Measurements from ENCODE around the gene GRIA3. TPM values are rescaled to one million over a fixed set of nuclear protein-coding genes. Genes with fewer than 3 reads are reported as not detected.

The GRIA3 gene
- total and polyA plus RNA-seq, 5 donors = 1.6 to 5.4 (median 4.0) TPM

DNA sequence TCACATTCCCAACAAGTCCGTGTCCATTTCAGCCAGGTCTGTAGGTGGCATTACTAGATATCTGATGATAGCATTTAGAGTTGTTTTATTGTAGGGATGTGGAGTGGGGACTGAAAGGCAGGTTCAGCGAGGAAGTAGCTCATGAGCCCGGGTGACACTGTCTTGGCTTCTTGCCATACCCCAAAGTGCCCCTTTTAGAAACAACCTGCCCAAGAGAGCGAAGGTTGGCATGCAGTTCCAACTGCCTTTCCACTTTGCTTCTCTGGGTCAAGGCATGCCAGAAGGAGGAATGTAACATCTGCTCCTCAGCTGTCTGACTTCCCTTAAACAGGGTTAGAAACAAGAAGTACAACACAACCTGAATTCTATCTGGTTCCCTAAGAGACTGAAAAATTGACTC is 9.0 kb downstream of the GRIA3 start:
- Histone ChIP-seq H3K27ac (ENCODE audit: low read length) (no peak overlapping the region), H3K4me3 (ENCODE audit: low read length) (no peak overlapping the region), H3K9me3 (ENCODE audit: control insufficient read depth, low read length) (no peaks in the 10 kb centered on the region), H3K4me1 (ENCODE audit: control insufficient read depth, insufficient read depth, low read length) (no peaks in the 10 kb centered on the region), H3K27me3 (ENCODE audit: control insufficient read depth, insufficient read depth) (no peaks in the 10 kb centered on the region)
- no peak for DNase-seq
- intact Hi-C loops (cut with DNase I) = no loop called here
- WGBS = 53% methylated on average over 4 of the region's 4 CpGs
- no peak for ATAC-seq

DNA sequence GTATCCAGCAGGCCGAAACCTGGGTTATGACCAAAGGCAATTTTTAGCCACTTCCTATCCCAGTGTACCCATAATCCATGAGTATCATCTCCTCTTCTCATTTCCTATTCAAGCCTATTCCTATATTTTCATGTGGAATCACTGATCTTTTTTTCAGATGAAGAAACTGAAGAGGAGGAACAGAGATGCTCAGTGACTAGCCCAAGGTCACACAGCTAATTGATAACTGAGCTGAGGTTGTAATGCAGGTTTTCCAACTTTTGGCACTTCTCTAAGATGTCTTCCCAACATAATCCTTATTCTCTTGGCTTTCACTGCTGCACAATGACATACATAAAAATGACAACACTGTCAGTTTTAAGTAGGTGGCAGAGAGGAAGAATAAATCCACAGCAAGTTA is 15.3 kb downstream of the GRIA3 start:
- ATAC-seq (no peak), DNase-seq (no peak)
- Histone ChIP-seq H3K4me3 (ENCODE audit: low read length) (no peak overlapping the region), H3K9me3 (ENCODE audit: control insufficient read depth, low read length) (no peaks in the 10 kb centered on the region), H3K27me3 (ENCODE audit: control insufficient read depth, insufficient read depth) (no peaks in the 10 kb centered on the region), H3K4me1 (ENCODE audit: control insufficient read depth, insufficient read depth, low read length) (no peaks in the 10 kb centered on the region), H3K27ac (ENCODE audit: low read length) (no peak overlapping the region)
- WGBS = 96% methylated on average over 1 of the region's 1 CpG
- intact Hi-C loops (cut with DNase I) = no loop called here

DNA sequence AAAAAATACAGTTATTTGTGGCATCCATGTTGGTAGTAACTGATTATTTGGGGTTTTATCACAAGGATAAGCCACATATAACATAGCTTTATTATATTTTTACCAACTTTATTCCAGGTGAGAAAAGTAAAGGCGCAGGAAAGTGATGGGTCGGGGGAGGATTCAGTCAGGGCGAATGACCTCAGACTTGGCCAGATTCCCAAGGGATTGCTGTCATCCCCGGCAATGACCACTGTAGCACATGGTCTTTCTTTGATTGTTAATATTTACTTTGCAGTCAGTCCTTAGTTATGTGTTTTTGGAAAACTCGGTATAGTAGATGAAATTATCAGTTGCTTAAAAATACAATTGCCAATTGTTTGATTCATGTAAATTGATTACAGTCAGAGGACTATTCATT is 17.6 kb downstream of the GRIA3 start:
- ATAC-seq = no peak
- DNase-seq = no peak
- WGBS = 52% methylated on average over 5 of the region's 5 CpGs
- H3K9me3 ChIP-seq (ENCODE audit: control insufficient read depth, low read length) = no peaks in the 10 kb centered on the region
- intact Hi-C loops (cut with DNase I) = no loop called here
- H3K4me1 ChIP-seq (ENCODE audit: control insufficient read depth, insufficient read depth, low read length) = no peaks in the 10 kb centered on the region
- H3K27ac ChIP-seq (ENCODE audit: low read length) = no peak overlapping the region
- H3K4me3 ChIP-seq (ENCODE audit: low read length) = no peak overlapping the region
- no peaks in the 10 kb centered on the region for H3K27me3 ChIP-seq (ENCODE audit: control insufficient read depth, insufficient read depth)

DNA sequence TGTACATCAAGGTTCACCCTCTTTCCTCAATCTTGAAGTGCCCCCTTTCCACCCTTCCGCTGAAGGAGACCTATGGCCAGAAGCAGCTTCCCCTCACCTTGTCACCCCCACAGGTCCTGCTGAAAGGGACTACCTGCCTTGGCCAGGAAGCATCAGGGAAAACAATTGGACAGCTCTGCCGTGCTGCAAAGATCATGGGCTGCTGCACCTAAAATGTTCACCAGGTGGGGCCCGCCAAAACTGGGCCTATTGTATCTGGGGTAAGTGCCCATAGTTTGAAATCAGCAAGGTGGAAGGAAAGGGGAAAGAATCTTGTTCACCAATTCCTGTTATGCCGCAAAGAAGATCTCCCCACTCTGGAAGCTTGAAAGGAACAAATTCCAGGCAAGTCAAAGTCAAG is 18.4 kb downstream of the GRIA3 start:
- H3K4me3 ChIP-seq (ENCODE audit: low read length) = no peak overlapping the region
- H3K9me3 ChIP-seq (ENCODE audit: control insufficient read depth, low read length) = no peaks in the 10 kb centered on the region
- no peak overlapping the region for H3K27ac ChIP-seq (ENCODE audit: low read length)
- DNase-seq = no peak
- no peaks in the 10 kb centered on the region for H3K27me3 ChIP-seq (ENCODE audit: control insufficient read depth, insufficient read depth)
- no peaks in the 10 kb centered on the region for H3K4me1 ChIP-seq (ENCODE audit: control insufficient read depth, insufficient read depth, low read length)
- 82% methylated on average over 4 of the region's 4 CpGs for WGBS
- intact Hi-C loops (cut with DNase I) = no loop called here
- ATAC-seq = no peak

DNA sequence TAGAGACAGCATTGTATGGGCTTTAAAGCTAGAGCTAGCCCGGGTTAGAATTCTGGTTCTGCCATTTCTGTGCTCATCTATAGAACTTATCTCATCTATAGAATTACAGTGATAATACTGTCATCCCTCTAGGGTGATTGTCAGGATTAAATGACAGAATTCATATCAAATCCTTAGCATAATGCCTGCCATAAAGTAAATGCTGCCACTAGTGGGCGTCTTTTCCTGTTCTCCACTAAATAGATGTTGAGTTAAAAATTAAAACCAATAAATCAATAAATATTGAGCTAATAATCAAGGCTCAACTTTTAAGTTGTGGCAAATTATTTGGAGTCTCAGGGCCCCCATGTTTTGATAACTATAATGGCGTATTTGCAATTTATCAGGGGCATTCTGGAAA is 19.7 kb downstream of the GRIA3 start:
- DNase-seq (no peak), ATAC-seq (no peak)
- no peak overlapping the region for H3K4me3 ChIP-seq (ENCODE audit: low read length)
- intact Hi-C loops (cut with DNase I) = no loop called here
- no peaks in the 10 kb centered on the region for H3K9me3 ChIP-seq (ENCODE audit: control insufficient read depth, low read length)
- WGBS = 93% methylated on average over 3 of the region's 3 CpGs
- H3K27me3 ChIP-seq (ENCODE audit: control insufficient read depth, insufficient read depth) = no peaks in the 10 kb centered on the region
- H3K27ac ChIP-seq (ENCODE audit: low read length) = no peak overlapping the region
- H3K4me1 ChIP-seq (ENCODE audit: control insufficient read depth, insufficient read depth, low read length) = no peaks in the 10 kb centered on the region

DNA sequence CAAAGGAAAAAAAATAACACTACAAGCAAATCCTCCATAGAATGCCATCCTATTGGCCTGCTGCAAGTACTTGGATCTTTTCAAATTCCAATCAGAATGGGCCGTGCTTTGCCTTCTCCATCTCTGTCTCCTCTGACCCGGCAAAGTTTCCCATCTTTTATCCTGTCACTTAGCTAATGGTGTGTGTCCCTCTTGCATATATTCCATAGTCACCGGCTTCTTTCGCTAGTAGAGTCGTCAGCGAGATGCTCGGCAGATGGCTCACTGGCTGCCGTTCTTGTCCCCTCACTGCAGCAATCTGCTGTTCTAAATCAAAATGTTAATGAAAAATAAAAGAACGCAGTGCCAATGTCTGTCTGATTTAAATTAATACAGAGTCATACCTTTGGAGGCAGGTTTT is 22.1 kb downstream of the GRIA3 start:
- intact Hi-C loops (cut with DNase I) = no loop called here
- Histone ChIP-seq H3K9me3 (ENCODE audit: control insufficient read depth, low read length) (no peaks in the 10 kb centered on the region), H3K4me1 (ENCODE audit: control insufficient read depth, insufficient read depth, low read length) (no peaks in the 10 kb centered on the region), H3K27ac (ENCODE audit: low read length) (no peak overlapping the region), H3K4me3 (ENCODE audit: low read length) (no peak overlapping the region), H3K27me3 (ENCODE audit: control insufficient read depth, insufficient read depth) (no peaks in the 10 kb centered on the region)
- DNase-seq (no peak), ATAC-seq (no peak)
- WGBS = 73% methylated on average over 9 of the region's 9 CpGs

DNA sequence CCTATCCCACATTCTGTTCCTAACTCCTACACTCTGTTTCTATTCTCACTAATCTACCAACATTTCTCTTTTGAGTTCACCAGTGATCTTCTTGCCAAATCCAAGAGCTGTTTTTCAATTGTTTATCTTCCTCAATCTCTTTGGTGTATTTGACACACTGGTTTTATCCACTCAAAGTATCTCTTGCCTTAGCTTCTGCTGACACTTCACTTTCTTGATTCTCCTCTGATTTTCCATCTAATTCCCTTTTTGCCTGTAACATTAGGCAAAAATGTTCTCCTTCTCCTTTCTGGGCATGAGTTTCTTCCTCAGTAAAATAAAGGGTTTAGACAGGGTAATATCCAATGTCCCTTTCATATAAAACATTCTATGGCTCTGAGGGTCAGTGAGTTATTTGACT is 26.2 kb downstream of the GRIA3 start:
- Histone ChIP-seq H3K27me3 (ENCODE audit: control insufficient read depth, insufficient read depth) (no peaks in the 10 kb centered on the region), H3K27ac (ENCODE audit: low read length) (no peak overlapping the region), H3K4me3 (ENCODE audit: low read length) (no peak overlapping the region), H3K9me3 (ENCODE audit: control insufficient read depth, low read length) (no peaks in the 10 kb centered on the region), H3K4me1 (ENCODE audit: control insufficient read depth, insufficient read depth, low read length) (no peaks in the 10 kb centered on the region)
- ATAC-seq = no peak
- intact Hi-C loops (cut with DNase I) = no loop called here
- DNase-seq = no peak

DNA sequence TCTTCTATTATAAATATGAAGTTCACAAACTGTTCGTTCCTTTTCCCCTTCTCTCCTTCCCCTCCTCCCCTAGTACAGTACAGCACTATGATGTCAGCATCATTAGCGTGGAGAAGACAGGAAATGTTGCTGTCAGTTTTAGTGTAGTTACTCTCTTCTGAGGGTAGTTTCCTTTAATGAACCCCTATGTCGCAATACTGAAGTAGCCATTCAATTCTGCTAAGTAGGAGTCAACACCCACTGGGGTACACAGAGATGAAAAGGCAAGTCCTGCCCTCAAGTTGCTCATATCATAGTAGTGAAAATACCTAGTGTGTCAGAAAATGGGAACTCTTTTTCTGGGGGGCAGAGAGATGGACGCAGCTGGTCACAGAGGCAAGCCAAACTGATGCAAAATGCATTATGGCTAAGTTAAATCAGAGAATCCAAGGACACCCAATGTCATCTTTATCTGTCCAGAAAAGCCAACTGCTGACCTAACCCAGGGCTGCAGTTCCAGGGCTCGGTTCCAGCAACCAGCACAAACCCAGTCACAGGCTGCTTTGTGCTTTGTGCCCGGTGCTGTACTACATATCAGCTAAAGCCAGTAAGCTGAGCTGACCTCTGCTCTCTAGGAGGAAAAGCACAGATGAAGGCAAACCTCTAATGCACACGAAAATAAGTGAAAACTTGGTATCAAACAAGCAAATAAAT is 31.5 kb downstream of the GRIA3 start:
- 35% methylated on average over 7 of the region's 7 CpGs for WGBS
- H3K4me1 ChIP-seq (ENCODE audit: control insufficient read depth, insufficient read depth, low read length) = peaks cover 6% of the 10 kb centered on the region
- ATAC-seq = peak; percentile 56 to 70
- peak in 2 of 3 donors; percentile 40 to 57 for DNase-seq
- no peak overlapping the region for H3K4me3 ChIP-seq (ENCODE audit: low read length)
- no peaks in the 10 kb centered on the region for H3K27me3 ChIP-seq (ENCODE audit: control insufficient read depth, insufficient read depth)
- intact Hi-C loops (cut with DNase I) = no loop called here
- no peaks in the 10 kb centered on the region for H3K9me3 ChIP-seq (ENCODE audit: control insufficient read depth, low read length)
- peak overlapping the region; percentile 52 for H3K27ac ChIP-seq (ENCODE audit: low read length)

DNA sequence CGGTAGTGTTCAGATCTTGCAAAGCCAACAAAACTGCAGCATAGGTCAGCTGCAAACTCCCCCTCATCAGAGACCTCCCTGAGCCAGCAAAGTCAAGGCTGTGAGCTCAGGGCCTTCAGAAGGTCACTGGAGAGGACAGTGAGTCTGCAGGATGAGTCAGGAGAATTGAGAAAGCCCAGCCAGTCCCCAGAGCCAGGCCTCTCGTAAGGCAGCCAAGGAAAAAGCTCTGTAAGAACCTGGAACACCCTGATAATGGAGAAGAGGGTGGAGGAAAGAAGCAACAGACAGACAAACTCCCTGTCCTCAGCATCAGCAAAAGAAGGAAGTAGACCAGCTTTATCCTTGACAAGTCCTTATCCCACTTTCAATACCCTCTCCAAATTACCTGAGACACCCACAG is 33.0 kb downstream of the GRIA3 start:
- WGBS = 28% methylated on average over 2 of the region's 2 CpGs
- Histone ChIP-seq H3K4me3 (ENCODE audit: low read length) (no peak overlapping the region), H3K9me3 (ENCODE audit: control insufficient read depth, low read length) (no peaks in the 10 kb centered on the region), H3K27ac (ENCODE audit: low read length) (peak overlapping the region; percentile 77), H3K4me1 (ENCODE audit: control insufficient read depth, insufficient read depth, low read length) (peaks cover 6% of the 10 kb centered on the region), H3K27me3 (ENCODE audit: control insufficient read depth, insufficient read depth) (no peaks in the 10 kb centered on the region)
- DNase-seq (peak in 2 of 3 donors; percentile 18 to 31), ATAC-seq (peak in 1 of 2 donors; percentile 80)
- intact Hi-C loops (cut with DNase I) = no loop called here

DNA sequence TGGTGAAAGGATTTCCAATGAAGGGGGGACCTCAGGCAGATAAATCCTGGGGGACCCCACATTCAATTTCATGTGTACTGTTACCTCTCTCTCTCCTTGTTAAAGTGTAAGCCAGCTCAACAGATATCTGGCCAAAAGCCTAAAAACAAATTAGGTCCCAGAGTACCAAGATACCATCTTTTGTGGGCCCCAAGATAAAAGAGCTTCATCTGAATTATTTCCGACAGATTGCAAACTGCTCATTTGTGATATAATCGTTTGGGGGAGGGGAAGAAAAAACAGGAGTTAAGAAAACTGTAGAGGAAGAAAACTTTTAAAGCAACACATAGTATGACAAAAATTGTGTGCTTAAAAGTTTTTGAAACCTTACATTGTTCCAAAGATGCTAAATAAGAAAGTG is 33.6 kb downstream of the GRIA3 start:
- peaks cover 6% of the 10 kb centered on the region for H3K4me1 ChIP-seq (ENCODE audit: control insufficient read depth, insufficient read depth, low read length)
- no peaks in the 10 kb centered on the region for H3K9me3 ChIP-seq (ENCODE audit: control insufficient read depth, low read length)
- peak overlapping the region; percentile 77 for H3K27ac ChIP-seq (ENCODE audit: low read length)
- H3K27me3 ChIP-seq (ENCODE audit: control insufficient read depth, insufficient read depth) = no peaks in the 10 kb centered on the region
- DNase-seq (no peak), ATAC-seq (no peak)
- WGBS = 74% methylated on average over 2 of the region's 2 CpGs
- no peak overlapping the region for H3K4me3 ChIP-seq (ENCODE audit: low read length)
- intact Hi-C loops (cut with DNase I) = no loop called here

DNA sequence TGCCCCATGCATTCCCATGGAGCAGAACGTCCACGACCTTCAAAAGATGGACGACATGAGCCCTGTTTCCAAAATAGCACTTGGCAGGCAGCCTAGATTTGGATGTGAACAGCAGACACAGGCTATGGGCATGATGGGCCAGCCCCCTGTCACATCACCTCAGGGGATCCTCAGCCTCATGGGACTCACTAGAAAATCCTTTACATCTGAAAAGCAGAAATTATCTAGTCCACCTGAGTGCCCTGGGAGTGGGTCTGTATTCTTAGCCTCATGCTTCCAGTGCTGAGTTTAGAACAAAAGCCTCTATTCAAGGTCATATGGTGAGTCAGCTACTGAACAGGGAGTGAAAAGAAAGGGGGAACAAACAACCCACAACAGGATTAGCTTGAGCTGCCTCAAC is 35.8 kb downstream of the GRIA3 start:
- H3K4me1 ChIP-seq (ENCODE audit: control insufficient read depth, insufficient read depth, low read length) = peaks cover 6% of the 10 kb centered on the region
- no peaks in the 10 kb centered on the region for H3K27me3 ChIP-seq (ENCODE audit: control insufficient read depth, insufficient read depth)
- DNase-seq = peak; percentile 16 to 56 (median 55)
- H3K9me3 ChIP-seq (ENCODE audit: control insufficient read depth, low read length) = no peaks in the 10 kb centered on the region
- H3K4me3 ChIP-seq (ENCODE audit: low read length) = no peak overlapping the region
- WGBS = 25% methylated on average over 3 of the region's 3 CpGs
- peak; percentile 63 to 74 for ATAC-seq
- intact Hi-C loops (cut with DNase I) = no loop called here
- H3K27ac ChIP-seq (ENCODE audit: low read length) = peak overlapping the region; percentile 44

DNA sequence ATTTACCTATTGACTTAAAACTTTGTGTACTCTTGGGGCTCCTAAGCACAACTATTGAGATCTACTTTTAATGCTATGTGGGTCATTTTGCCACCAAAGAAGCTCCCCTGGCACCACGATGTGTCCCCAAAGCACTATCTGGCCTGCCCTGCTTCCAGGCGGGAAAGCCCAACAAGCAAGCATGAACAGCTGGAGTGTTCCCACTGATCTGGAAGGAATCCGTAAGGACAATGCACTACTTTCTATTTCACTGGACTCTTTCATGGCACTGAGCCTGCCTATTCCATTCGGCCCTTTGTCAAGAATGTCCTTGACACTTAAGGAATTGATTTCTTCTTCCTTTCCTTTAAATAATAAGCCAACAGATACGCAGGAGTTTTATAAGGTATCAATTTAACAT is 38.8 kb downstream of the GRIA3 start:
- H3K4me1 ChIP-seq (ENCODE audit: control insufficient read depth, insufficient read depth, low read length) = peaks cover 1% of the 10 kb centered on the region
- no peaks in the 10 kb centered on the region for H3K9me3 ChIP-seq (ENCODE audit: control insufficient read depth, low read length)
- DNase-seq = peak; percentile 11 to 47 (median 19)
- H3K27me3 ChIP-seq (ENCODE audit: control insufficient read depth, insufficient read depth) = no peaks in the 10 kb centered on the region
- H3K27ac ChIP-seq (ENCODE audit: low read length) = no peak overlapping the region
- no peak overlapping the region for H3K4me3 ChIP-seq (ENCODE audit: low read length)
- ATAC-seq = peak in 1 of 2 donors; percentile 48
- WGBS = 40% methylated on average over 5 of the region's 5 CpGs
- intact Hi-C loops (cut with DNase I) = no loop called here
